ENCODE results near the gene SLCO3A1. TPM values are rescaled to one million over a fixed set of nuclear protein-coding genes. Genes with fewer than 3 reads are reported as not detected.

Gene SLCO3A1
- total RNA-seq, 2 experiments from 2014 or later: 29.5 to 30.4 TPM

DNA sequence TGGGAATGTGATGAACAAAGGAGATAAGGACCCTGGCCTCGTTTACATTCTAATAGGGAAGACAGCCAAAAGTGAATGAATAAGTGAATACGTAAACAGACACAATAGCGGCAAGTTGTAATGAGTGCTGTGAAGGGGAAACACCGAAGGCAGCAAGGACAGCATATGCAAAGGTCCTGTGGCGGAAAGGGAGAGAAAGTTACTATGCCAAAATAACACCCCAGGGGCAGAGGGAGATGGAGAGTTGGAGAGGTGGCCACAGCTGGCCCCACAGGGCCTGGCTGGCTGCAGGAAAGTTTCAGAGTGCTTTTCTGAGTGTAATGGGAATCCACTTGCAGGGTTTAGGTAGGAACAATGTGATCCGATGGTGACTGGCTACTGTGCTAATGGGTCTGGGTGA, 91.9 kb downstream of the SLCO3A1 start:
- Histone ChIP-seq H3K36me3 (ENCODE audit: insufficient read depth, low read length) (no peaks in the 10 kb centered on the region), H3K4me3 (ENCODE audit: low read length) (no peak overlapping the region), H3K9me3 (ENCODE audit: control insufficient read depth in 1 of 2, insufficient read depth in 1 of 2, low read length in 2 of 2) (no peaks in the 10 kb centered on the region), H3K4me1 (ENCODE audit: insufficient read depth, low read length) (peaks cover 74% of the 10 kb centered on the region), H3K27me3 (ENCODE audit: control insufficient read depth in 1 of 2, insufficient read depth in 2 of 2, low read length in 2 of 2) (no peaks in the 10 kb centered on the region), H3K27ac (ENCODE audit: low read depth in 1 of 2, low read length in 2 of 2) (no peak overlapping the region)
- Mint-ChIP-seq H3K9me3 (no peaks in the 10 kb centered on the region), H3K4me1 (ENCODE audit: low read depth) (peaks cover 85% of the 10 kb centered on the region), H3K4me3 (no peak overlapping the region), H3K27ac (no peak overlapping the region), H3K36me3 (ENCODE audit: low read depth) (no peaks in the 10 kb centered on the region), H3K27me3 (no peaks in the 10 kb centered on the region)
- ChIA-PET CTCF (no interaction called here), POLR2A (no interaction called here)
- intact Hi-C loops (cut with DNase I, micrococcal nuclease): no loop called here
- ATAC-seq (ENCODE audit: poor library complexity) (no peak), DNase-seq (no peak)
- TF ChIP-seq, protein P1, sequence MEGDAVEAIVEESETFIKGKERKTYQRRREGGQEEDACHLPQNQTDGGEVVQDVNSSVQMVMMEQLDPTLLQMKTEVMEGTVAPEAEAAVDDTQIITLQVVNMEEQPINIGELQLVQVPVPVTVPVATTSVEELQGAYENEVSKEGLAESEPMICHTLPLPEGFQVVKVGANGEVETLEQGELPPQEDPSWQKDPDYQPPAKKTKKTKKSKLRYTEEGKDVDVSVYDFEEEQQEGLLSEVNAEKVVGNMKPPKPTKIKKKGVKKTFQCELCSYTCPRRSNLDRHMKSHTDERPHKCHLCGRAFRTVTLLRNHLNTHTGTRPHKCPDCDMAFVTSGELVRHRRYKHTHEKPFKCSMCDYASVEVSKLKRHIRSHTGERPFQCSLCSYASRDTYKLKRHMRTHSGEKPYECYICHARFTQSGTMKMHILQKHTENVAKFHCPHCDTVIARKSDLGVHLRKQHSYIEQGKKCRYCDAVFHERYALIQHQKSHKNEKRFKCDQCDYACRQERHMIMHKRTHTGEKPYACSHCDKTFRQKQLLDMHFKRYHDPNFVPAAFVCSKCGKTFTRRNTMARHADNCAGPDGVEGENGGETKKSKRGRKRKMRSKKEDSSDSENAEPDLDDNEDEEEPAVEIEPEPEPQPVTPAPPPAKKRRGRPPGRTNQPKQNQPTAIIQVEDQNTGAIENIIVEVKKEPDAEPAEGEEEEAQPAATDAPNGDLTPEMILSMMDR (IDR thresholded peaks at IDR 0.05): no peak

DNA sequence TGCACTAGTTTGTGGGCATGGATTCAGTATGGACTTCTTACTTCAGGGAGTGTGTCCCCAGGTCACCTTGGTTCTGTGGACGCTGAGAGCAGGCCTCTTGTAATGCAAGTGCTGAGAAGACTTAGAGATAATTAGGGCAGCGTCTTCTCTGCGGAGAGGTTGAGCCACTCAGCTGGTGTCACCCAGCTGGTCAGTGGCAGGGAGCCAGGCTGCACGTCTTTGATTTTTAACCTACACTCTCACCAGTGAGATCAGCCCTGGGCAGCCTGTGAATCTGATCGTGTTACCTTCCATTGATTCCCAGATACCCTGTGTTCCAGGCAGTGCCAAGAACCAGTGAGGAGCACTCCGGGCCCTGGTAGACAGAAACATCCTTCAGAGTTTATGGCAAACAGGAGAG, 92.6 kb downstream of the SLCO3A1 start:
- POLR2A ChIA-PET: no interaction called here
- H3K9me3 Mint-ChIP-seq: no peaks in the 10 kb centered on the region
- no peak overlapping the region for H3K27ac Mint-ChIP-seq
- H3K4me1 ChIP-seq (ENCODE audit: insufficient read depth, low read length): peaks cover 72% of the 10 kb centered on the region
- no peaks in the 10 kb centered on the region for H3K27me3 ChIP-seq (ENCODE audit: control insufficient read depth in 1 of 2, insufficient read depth in 2 of 2, low read length in 2 of 2)
- CTCF ChIA-PET: no interaction called here
- intact Hi-C loops (cut with DNase I, micrococcal nuclease): no loop called here
- H3K4me1 Mint-ChIP-seq (ENCODE audit: low read depth): peaks cover 85% of the 10 kb centered on the region
- DNase-seq (no peak), ATAC-seq (ENCODE audit: poor library complexity) (no peak)
- no peak overlapping the region for H3K4me3 Mint-ChIP-seq
- H3K27ac ChIP-seq (ENCODE audit: low read depth in 1 of 2, low read length in 2 of 2): no peak overlapping the region
- no peaks in the 10 kb centered on the region for H3K36me3 ChIP-seq (ENCODE audit: insufficient read depth, low read length)
- no peaks in the 10 kb centered on the region for H3K9me3 ChIP-seq (ENCODE audit: control insufficient read depth in 1 of 2, insufficient read depth in 1 of 2, low read length in 2 of 2)
- H3K36me3 Mint-ChIP-seq (ENCODE audit: low read depth): no peaks in the 10 kb centered on the region
- TF ChIP-seq, protein P1 (IDR thresholded peaks at IDR 0.05): no peak
- H3K4me3 ChIP-seq (ENCODE audit: low read length): no peak overlapping the region
- H3K27me3 Mint-ChIP-seq: no peaks in the 10 kb centered on the region

DNA sequence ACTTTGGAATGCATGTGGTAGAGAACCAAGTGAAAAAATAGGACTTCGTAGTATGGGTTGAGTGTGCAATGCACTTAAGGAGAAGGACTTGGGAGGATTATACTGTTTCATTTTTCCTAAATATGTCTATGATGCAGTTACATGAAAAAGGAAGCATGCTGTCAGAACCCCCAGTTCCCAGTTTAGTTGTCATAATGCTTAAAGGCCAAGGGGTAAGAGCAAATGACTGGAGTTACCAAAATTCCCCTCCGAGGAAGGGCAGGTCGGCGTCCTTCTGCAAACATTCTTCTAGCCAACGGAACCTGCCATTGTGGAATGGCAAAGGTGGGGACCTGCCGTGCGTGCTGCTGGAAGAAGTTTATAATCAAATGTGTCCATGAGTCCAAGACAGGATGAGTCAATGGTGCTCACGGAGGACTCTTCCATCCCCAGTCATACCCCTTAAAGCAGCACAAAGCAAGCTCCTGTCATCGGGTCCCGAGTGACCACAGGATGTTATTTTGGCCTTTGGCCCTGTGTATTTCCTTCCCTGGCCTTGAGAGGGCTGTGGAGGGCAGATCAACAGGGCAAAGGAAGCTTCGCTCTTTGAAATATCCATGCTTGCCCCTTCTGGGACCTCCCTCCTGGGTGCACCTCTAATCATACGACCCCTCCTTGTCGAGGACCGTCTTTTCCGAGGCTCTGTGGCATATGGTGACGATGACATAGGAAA, 93.2 kb downstream of the SLCO3A1 start:
- H3K4me1 Mint-ChIP-seq (ENCODE audit: low read depth): peaks cover 83% of the 10 kb centered on the region
- peak in 2 of 14 experiments; percentile 29 to 32 for DNase-seq
- no peak overlapping the region for H3K27ac Mint-ChIP-seq
- CTCF ChIA-PET: interaction anchor here (1.5 kb wide), 1 partner anchor 240 kb away, joined by 3 read pairs; no protein-coding TSS in a partner anchor
- POLR2A ChIA-PET: no interaction called here
- no peaks in the 10 kb centered on the region for H3K36me3 Mint-ChIP-seq (ENCODE audit: low read depth)
- no peak overlapping the region for H3K4me3 ChIP-seq (ENCODE audit: low read length)
- H3K4me1 ChIP-seq (ENCODE audit: insufficient read depth, low read length): peaks cover 71% of the 10 kb centered on the region
- intact Hi-C loops (cut with DNase I, micrococcal nuclease): no loop called here
- no peaks in the 10 kb centered on the region for H3K27me3 ChIP-seq (ENCODE audit: control insufficient read depth in 1 of 2, insufficient read depth in 2 of 2, low read length in 2 of 2)
- H3K4me3 Mint-ChIP-seq: no peak overlapping the region
- H3K9me3 ChIP-seq (ENCODE audit: control insufficient read depth in 1 of 2, insufficient read depth in 1 of 2, low read length in 2 of 2): no peaks in the 10 kb centered on the region
- no peaks in the 10 kb centered on the region for H3K36me3 ChIP-seq (ENCODE audit: insufficient read depth, low read length)
- ATAC-seq (ENCODE audit: poor library complexity): no peak
- H3K9me3 Mint-ChIP-seq: no peaks in the 10 kb centered on the region
- TF ChIP-seq, protein P1 (IDR thresholded peaks at IDR 0.05): no peak
- no peaks in the 10 kb centered on the region for H3K27me3 Mint-ChIP-seq
- H3K27ac ChIP-seq (ENCODE audit: low read depth in 1 of 2, low read length in 2 of 2): no peak overlapping the region

Data from CD4-positive, alpha-beta T cell (primary cell).